HG02943 (cell line): ENCODE results near the gene RAMP2.

Experiments used
- ATAC-seq: cut with Tn5 transposase; IDR thresholded peaks from one replicate; pipeline ENCODE4 v1.9.1; 2021; ENCODE audit warnings: mild to moderate bottlenecking, low read depth, moderate library complexity; ENCODE audit not compliant: unreplicated experiment

The RAMP2 gene

GRCh38 chr17:42787266-42787665 lies 26.2 kb downstream of the RAMP2 start:
- ATAC-seq, result no peak

- no peak for ATAC-seq
These were observed 30.9 kb downstream of the RAMP2 start for GRCh38 chr17:42791948-42792347.

- no peak for ATAC-seq
These were observed 31.5 kb downstream of the RAMP2 start for GRCh38 chr17:42792545-42792944.

- ATAC-seq, result no peak
These were observed 34.0 kb downstream of the RAMP2 start for GRCh38 chr17:42795061-42795460.

- ATAC-seq, result no peak
These were observed 34.4 kb downstream of the RAMP2 start for GRCh38 chr17:42795465-42795864.

GRCh38 chr17:42796066-42796758 lies 35.2 kb downstream of the RAMP2 start:
- no peak for ATAC-seq

GRCh38 chr17:42797067-42798007 lies 36.3 kb downstream of the RAMP2 start:
- ATAC-seq, result no peak

- no peak for ATAC-seq
These were observed 37.0 kb downstream of the RAMP2 start for GRCh38 chr17:42798011-42798382.

GRCh38 chr17:42798383-42799380 lies 37.7 kb downstream of the RAMP2 start, which contains the start of the genes CNTD1 and COA3:
Gene CNTD1, plus strand, starts transcription at chr17:42798861. Its CDS starts 207 bp downstream, at chr17:42799068.
Gene COA3, minus strand, starts transcription at chr17:42798704. Its CDS starts 23 bp downstream, at chr17:42798681.
- ATAC-seq, result no peak

- ATAC-seq, result no peak
These were observed 42.3 kb downstream of the RAMP2 start for GRCh38 chr17:42803074-42803883.

- no peak for ATAC-seq
These were observed 43.9 kb downstream of the RAMP2 start for GRCh38 chr17:42804918-42805367.

- no peak for ATAC-seq
These were observed 45.2 kb downstream of the RAMP2 start for GRCh38 chr17:42806249-42806648.

- ATAC-seq, result no peak
These were observed 48.2 kb downstream of the RAMP2 start for GRCh38 chr17:42809250-42809649.
